Osteoblast (primary cell): ENCODE data around the gene ITPR1. TPM values are rescaled to one million over a fixed set of nuclear protein-coding genes. Genes with fewer than 3 reads are reported as not detected.
A peak's percentile ranks its signal among the peaks of the same experiment; 100 is the strongest.

Source experiments
- DNase-seq: peaks from one replicate; pipeline ENCODE4 v3.0.0; 2011; ENCODE audit warnings: low spot score, mixed read lengths; ENCODE audit not compliant: insufficient read length; ENCODE audit errors: missing footprints
- H2AFZ ChIP-seq: 2 replicates; pipeline ENCODE4 v1.6.0; 2011; ENCODE audit warnings: mild to moderate bottlenecking, low read length
- H3K27ac ChIP-seq: 2 replicates; pipeline ENCODE4 v1.5.1; 2011; ENCODE audit warnings: mild to moderate bottlenecking, low read depth, low read length, moderate library complexity
- H3K27me3 ChIP-seq: 2 replicates; pipeline ENCODE4 v1.6.0; 2012; ENCODE audit warnings: mild to moderate bottlenecking, control low read depth, inconsistent platforms, low read length, moderate library complexity; ENCODE audit not compliant: insufficient read depth
- H3K36me3 ChIP-seq: 2 replicates; pipeline ENCODE4 v1.5.1; 2011; ENCODE audit warnings: mild to moderate bottlenecking, low read length, control low read depth, moderate library complexity; ENCODE audit not compliant: insufficient read depth
- H3K4me1 ChIP-seq: 2 replicates; pipeline ENCODE4 v1.5.1; 2011; ENCODE audit warnings: mild to moderate bottlenecking, low read length, control low read depth, moderate library complexity; ENCODE audit not compliant: insufficient read depth
- H3K4me2 ChIP-seq: 2 replicates; pipeline ENCODE4 v1.6.0; 2011; ENCODE audit warnings: mild to moderate bottlenecking, low read length; ENCODE audit not compliant: insufficient read depth
- H3K4me3 ChIP-seq: fragments of 200-600 bp; sonication (generic); 3 replicates; pipeline ENCODE4 v1.5.1; 2012; ENCODE audit warnings: mild to moderate bottlenecking, low read length, inconsistent platforms; ENCODE audit not compliant: insufficient read depth
- H3K79me2 ChIP-seq: 2 replicates; pipeline ENCODE4 v1.6.0; 2012; ENCODE audit warnings: mild to moderate bottlenecking, low read length, control low read depth, inconsistent platforms; ENCODE audit not compliant: insufficient read depth
- H3K9me3 ChIP-seq: 2 replicates; pipeline ENCODE4 v1.5.1; 2011; ENCODE audit warnings: low read depth, low read length, control low read depth
- H4K20me1 ChIP-seq: 2 replicates; pipeline ENCODE4 v1.6.0; 2012; ENCODE audit warnings: mild to moderate bottlenecking, low read length, control low read depth; ENCODE audit not compliant: insufficient read depth
- total RNA-seq: library from RNA; depleted of rRNA; stranded (reverse); fragments of >200 nt; gene quantifications from 2 replicates; pipeline ENCODE4 v1.2.3, GENCODE V29; 2012
- TF ChIP-seq, protein P1 (sequence below): IDR thresholded peaks from 2 replicates; pipeline ENCODE4 v1.5.1; 2011; ENCODE audit warnings: mild to moderate bottlenecking, low read depth, low read length, moderate library complexity; ENCODE audit errors: extremely low read depth

The ITPR1 gene
- total RNA-seq, 1 donor, result 16.6 TPM

DNA sequence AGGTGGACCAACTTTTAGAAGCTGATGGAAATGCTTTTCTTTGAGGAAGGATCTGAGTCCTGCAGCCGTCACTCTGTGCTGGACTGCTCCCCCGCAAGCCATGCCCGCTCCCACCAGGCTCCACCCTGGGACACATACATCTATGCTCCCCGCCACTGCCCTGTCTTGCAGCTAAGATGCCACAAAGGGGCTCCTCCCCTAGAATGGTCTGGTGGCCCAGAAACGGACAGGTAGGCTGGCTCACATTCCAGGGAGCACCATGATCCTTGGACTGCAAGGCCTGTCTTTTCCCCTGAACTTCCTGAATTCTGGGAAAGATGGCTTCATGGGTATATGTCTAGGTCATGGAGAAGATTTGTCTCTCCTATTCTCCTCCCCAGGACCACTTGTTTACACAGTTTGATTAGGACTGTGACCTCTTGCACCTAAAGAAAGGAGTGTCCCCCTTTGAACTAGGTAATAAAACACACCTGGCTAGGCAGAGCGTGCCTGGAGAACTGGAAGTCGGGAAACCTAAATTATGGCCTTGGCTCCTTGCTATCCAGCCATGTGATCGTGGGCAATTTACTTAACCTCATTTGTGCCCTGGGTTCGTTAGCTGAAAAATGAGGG is 265.2 kb downstream of the ITPR1 start:
- DNase-seq, result peak; percentile 37
- Histone ChIP-seq H3K36me3 (no peaks in the 10 kb centered on the region), H3K4me3 (no peak overlapping the region), H3K27ac (no peak overlapping the region), H4K20me1 (no peaks in the 10 kb centered on the region), H2AFZ (no peak overlapping the region), H3K79me2 (no peaks in the 10 kb centered on the region), H3K9me3 (no peaks in the 10 kb centered on the region), H3K4me2 (no peak overlapping the region), H3K27me3 (no peaks in the 10 kb centered on the region), H3K4me1 (no peaks in the 10 kb centered on the region)
- TF ChIP-seq, protein P1, sequence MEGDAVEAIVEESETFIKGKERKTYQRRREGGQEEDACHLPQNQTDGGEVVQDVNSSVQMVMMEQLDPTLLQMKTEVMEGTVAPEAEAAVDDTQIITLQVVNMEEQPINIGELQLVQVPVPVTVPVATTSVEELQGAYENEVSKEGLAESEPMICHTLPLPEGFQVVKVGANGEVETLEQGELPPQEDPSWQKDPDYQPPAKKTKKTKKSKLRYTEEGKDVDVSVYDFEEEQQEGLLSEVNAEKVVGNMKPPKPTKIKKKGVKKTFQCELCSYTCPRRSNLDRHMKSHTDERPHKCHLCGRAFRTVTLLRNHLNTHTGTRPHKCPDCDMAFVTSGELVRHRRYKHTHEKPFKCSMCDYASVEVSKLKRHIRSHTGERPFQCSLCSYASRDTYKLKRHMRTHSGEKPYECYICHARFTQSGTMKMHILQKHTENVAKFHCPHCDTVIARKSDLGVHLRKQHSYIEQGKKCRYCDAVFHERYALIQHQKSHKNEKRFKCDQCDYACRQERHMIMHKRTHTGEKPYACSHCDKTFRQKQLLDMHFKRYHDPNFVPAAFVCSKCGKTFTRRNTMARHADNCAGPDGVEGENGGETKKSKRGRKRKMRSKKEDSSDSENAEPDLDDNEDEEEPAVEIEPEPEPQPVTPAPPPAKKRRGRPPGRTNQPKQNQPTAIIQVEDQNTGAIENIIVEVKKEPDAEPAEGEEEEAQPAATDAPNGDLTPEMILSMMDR, result no peak

DNA sequence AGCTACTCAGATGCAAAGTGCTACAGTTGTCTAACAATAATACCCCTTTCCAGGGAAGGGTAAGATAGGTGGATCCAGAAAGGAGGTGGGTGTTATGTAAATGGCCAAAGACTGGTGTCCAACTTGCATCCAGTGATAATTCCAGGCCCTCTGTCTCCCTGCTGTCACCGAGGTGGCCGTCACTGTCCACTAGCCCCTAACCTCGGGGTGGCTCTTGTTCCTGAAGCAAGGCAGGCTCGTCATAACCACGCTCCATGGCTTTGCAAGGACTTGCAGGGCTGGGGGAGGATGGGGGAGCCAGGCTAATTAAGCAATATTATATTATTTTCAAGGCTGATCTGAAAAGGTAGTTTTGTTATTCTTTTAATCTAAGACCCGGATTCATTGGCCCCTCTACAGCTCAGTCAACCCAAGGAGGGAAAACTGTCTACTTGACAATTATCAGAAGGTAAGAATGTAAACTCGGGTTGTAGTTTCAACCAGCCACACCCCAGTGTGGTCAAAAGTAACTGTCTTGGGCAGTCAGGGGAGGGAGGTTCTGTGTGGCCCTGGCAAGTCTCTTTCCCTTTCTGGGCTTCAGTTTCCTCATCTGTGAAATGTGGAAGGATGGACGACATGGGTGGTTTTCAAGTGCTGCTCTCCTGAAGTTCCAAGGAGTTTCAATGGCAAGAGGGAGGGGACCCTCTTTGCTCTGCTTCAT is 266.0 kb downstream of the ITPR1 start:
- no peaks in the 10 kb centered on the region for H3K9me3 ChIP-seq
- H3K79me2 ChIP-seq, result no peaks in the 10 kb centered on the region
- no peak overlapping the region for H2AFZ ChIP-seq
- no peaks in the 10 kb centered on the region for H4K20me1 ChIP-seq
- H3K4me3 ChIP-seq, result no peak overlapping the region
- TF ChIP-seq, protein P1, result no peak
- no peaks in the 10 kb centered on the region for H3K27me3 ChIP-seq
- no peaks in the 10 kb centered on the region for H3K36me3 ChIP-seq
- no peak overlapping the region for H3K27ac ChIP-seq
- no peak overlapping the region for H3K4me2 ChIP-seq
- no peak for DNase-seq
- no peaks in the 10 kb centered on the region for H3K4me1 ChIP-seq

DNA sequence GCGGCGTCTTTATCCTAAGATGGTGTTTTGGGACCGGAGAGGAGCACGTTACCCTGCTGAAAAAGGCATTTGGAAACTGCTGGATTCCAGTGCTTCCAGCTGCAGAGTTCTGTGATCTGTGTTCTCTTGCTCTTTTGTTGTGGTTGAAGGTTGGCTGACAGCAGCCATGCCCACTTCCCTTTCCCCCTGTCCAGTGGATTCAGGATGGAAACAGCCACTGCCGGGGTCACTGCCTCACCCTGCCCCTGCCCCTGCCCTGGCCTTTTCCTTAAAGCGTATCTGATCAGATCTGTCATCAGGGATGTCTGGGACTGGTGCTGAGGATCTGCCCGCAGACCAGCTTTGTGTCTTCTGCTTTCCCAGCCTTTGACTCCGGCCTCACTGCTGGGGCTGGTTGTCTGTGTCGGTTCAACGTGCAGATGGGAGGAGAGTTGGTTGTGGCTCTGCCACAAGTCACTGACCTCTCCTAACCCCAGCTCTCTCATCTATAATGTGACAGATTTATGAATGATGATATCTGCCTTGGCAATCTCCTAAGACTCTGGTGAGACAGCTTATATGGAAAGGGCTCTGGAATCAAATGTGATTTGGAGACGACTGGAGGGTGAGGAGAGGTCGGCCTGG is 266.7 kb downstream of the ITPR1 start:
- Histone ChIP-seq H3K27ac (no peak overlapping the region), H2AFZ (no peak overlapping the region), H3K4me1 (no peaks in the 10 kb centered on the region)

More for the DNA sequence above, 266.7 kb downstream of the ITPR1 start:
- no peaks in the 10 kb centered on the region for H3K9me3 ChIP-seq
- no peaks in the 10 kb centered on the region for H3K27me3 ChIP-seq
- no peak for DNase-seq
- no peak overlapping the region for H3K4me2 ChIP-seq
- H3K36me3 ChIP-seq, result no peaks in the 10 kb centered on the region
- TF ChIP-seq, protein P1, result no peak
- no peak overlapping the region for H3K4me3 ChIP-seq
- no peaks in the 10 kb centered on the region for H4K20me1 ChIP-seq
- H3K79me2 ChIP-seq, result no peaks in the 10 kb centered on the region
